Rectal smooth muscle tissue (tissue), 1 donor: Measurements from ENCODE around the gene DOCK7.
"Not testable (repeated sequence)": the region's sequence is repeated elsewhere in the genome, so short reads cannot be mapped to it uniquely, and the experiment has no call there.

Experiments
- H3K27ac ChIP-seq: one replicate; pipeline ENCODE4 v1.7.0; 2013; ENCODE audit warnings: low read depth, low read length, inconsistent platforms
- H3K27me3 ChIP-seq: one replicate; pipeline ENCODE4 v1.7.0; 2013; ENCODE audit warnings: low read length; ENCODE audit not compliant: control insufficient read depth, insufficient read depth
- H3K36me3 ChIP-seq: one replicate; pipeline ENCODE4 v1.7.0; 2013; ENCODE audit warnings: low read length; ENCODE audit not compliant: control insufficient read depth, insufficient read depth
- H3K4me1 ChIP-seq: one replicate; pipeline ENCODE4 v1.7.0; 2013; ENCODE audit warnings: low read length; ENCODE audit not compliant: control insufficient read depth, insufficient read depth
- H3K4me3 ChIP-seq: one replicate; pipeline ENCODE4 v1.7.0; 2013; ENCODE audit warnings: low read length
- H3K9ac ChIP-seq: one replicate; pipeline ENCODE4 v1.7.0; 2013; ENCODE audit warnings: low read length

Gene DOCK7

DNA sequence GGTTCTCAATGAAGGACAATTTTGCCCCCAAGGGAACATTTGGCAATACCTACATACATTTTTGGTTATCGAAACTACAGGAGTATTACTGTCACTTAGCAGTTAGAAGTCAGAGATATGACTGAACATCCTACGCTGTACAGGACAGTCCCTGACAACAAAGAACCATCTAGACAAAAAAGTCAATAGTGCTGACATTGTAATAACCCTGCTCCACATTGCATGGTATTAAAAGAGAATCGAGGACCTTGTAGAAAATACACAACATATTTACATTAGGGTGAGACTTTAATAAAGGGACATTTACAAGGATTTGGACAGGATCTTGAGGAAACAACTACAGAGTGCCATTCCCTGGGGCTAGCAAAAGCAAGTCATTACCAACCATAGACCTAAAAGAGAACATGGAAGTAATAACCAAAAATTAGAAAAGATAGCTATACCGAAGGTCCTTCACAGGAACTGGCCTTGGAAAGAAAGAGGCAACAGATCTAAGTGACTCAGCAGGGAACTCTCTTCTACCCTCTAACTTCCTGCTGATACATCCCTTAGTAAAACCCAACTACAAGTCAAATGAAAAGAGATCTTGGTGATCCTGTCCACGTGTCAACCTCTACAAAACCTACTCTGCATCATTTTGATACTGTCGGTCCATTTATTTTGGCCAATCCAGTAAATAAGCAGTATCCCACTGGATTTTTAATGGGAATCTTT, 50.6 kb downstream of the DOCK7 start:
- no peaks in the 10 kb centered on the region for H3K27me3 ChIP-seq
- H3K27ac ChIP-seq, result no peak overlapping the region
- H3K9ac ChIP-seq, result no peak overlapping the region
- H3K4me3 ChIP-seq, result no peak overlapping the region
- H3K36me3 ChIP-seq, result peaks cover 4% of the 10 kb centered on the region
- H3K4me1 ChIP-seq, result no peaks in the 10 kb centered on the region

DNA sequence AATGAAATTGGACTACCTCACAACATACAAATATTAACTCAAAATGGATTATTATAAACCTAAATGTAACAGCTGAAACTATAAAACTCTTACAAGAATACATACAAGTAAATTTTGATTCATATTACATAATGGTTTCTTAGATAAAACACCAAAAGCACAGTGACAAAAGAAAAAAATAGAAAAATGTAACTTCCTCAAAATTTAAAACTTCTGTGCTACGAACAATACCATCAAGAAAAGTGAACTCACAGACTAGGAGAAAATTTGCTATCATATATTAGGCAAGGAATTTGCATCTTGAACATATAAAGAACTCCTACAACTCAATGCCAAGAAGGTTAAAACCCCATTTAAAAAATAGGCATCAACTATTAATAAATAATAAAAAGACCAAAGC, 59.7 kb downstream of the DOCK7 start:
- Histone ChIP-seq H3K27ac (no peak overlapping the region), H3K4me3 (no peak overlapping the region), H3K27me3 (no peaks in the 10 kb centered on the region), H3K9ac (no peak overlapping the region), H3K4me1 (no peaks in the 10 kb centered on the region), H3K36me3 (peaks cover 2% of the 10 kb centered on the region)

DNA sequence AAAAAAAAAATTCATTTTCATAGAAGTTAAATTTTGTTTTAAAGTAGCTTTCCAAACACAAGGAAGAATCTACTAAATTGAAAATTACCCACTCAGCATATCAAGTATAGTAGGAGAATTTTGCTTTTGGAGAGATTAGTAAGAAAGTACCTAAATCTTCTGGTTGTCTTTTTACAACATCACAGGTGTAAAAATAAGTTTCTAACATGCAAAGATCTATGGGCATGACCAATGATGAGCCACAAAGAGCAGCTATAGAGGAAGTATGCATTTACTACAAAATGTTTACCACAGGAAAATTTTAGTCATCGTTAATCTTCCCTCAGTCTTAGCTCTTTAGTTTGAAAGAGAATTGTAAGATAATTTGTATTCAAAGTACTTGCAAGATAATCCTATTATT, 62.8 kb downstream of the DOCK7 start:
- no peaks in the 10 kb centered on the region for H3K27me3 ChIP-seq
- H3K9ac ChIP-seq, result no peak overlapping the region
- no peak overlapping the region for H3K27ac ChIP-seq
- H3K4me3 ChIP-seq, result no peak overlapping the region
- no peaks in the 10 kb centered on the region for H3K4me1 ChIP-seq
- H3K36me3 ChIP-seq, result no peaks in the 10 kb centered on the region

DNA sequence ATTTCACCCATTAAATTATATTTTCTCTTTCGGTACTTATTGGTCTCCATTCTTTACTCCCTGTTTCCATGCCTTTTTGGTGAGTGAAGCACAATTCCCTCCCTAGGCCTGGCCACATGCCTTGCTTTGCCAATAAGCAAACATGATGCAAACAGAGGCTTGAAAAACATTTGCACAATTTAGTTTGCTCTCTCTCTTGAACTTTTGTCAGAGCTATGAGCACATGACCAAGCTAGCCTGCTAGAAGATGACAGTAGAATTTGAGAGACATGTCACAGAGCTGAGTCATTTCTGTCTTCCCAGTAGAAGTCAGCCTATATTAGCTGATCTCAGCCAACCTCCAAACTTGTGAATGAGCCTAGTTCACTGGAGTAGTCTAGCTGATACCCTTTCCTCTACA, 66.3 kb downstream of the DOCK7 start:
- H3K9ac ChIP-seq, result no peak overlapping the region
- no peak overlapping the region for H3K4me3 ChIP-seq
- H3K27me3 ChIP-seq, result no peaks in the 10 kb centered on the region
- no peaks in the 10 kb centered on the region for H3K36me3 ChIP-seq
- no peaks in the 10 kb centered on the region for H3K4me1 ChIP-seq
- H3K27ac ChIP-seq, result no peak overlapping the region

DNA sequence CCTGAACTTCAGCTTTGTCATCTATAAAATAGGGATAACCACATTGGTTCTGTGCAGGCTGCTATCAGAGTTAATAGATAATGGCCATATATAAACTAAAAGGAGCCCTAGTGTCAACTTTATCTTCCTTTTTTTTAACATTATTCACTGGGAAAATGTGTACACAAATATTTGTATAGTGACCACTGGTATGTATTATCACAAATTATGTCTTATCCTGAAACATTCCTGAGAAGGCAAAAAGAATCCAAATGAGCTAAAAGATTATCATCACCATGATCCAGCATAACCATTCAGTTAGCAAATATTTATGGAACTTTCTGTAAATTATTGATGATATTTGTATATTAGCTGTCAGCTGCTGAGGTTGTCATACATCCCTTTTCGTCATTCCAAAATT, 74.3 kb downstream of the DOCK7 start:
- Histone ChIP-seq H3K9ac (no peak overlapping the region), H3K36me3 (no peaks in the 10 kb centered on the region), H3K4me3 (no peak overlapping the region), H3K4me1 (no peaks in the 10 kb centered on the region), H3K27ac (no peak overlapping the region), H3K27me3 (no peaks in the 10 kb centered on the region)

DNA sequence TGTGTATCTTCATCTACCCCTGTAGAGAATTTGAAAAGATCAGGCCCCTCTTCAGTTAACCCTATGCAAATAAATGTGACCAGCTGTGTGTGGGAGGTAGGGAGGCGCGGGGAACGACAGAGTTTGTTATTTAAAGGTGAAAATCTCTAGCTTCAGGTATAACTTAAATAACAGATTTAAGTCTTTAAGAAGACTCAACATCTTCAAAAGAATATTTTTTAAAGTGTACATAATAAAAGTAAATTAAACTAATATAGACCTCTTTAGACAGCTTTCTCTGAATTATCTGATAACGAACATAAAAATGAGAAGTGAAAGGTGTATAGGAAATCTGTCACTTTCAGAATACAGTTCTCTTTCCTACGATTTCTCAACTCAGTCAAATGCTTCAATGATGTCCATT, 74.9 kb downstream of the DOCK7 start:
- Histone ChIP-seq H3K27me3 (no peaks in the 10 kb centered on the region), H3K27ac (no peak overlapping the region), H3K36me3 (no peaks in the 10 kb centered on the region), H3K4me1 (no peaks in the 10 kb centered on the region), H3K9ac (no peak overlapping the region), H3K4me3 (no peak overlapping the region)

DNA sequence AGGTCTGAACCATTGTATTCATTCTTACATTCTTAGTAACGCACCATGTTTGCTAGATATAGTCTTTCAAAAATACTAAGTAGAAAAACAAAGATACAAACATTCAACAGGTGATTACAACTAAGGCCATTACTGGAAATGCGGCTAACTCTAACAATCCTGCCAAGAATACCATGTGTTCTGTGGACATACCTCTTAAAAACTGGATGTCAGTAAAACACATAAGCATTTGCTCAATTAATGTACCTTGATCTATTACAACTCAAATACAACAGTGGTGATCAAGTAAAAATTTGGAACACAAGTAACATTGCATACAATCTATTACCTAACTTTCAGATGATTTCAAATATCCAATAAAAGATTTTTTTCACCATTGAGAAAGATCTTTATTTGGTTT, 75.4 kb downstream of the DOCK7 start:
- H3K4me3 ChIP-seq, result no peak overlapping the region
- no peaks in the 10 kb centered on the region for H3K4me1 ChIP-seq
- no peaks in the 10 kb centered on the region for H3K27me3 ChIP-seq
- H3K36me3 ChIP-seq, result no peaks in the 10 kb centered on the region
- H3K9ac ChIP-seq, result no peak overlapping the region
- no peak overlapping the region for H3K27ac ChIP-seq

DNA sequence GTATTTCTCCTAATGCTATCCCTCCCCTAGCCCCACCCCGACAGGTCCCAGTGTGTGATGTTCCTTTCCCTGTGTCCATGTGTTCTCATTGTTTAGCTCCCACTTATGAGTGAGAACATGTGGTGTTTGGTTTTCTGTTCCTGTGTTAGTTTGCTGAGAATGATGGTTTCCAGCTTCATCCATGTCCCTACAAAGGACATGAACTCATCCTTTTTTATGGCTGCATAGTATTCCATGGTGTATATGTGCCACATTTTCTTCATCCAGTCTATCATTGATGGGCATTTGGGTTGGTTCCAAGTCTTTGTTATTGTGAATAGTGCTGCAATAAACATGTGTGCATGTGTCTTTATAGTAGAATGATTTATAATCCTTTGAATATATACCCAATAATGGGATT, 77.6 kb downstream of the DOCK7 start:
- H3K9ac ChIP-seq, H3K4me3 ChIP-seq, H3K36me3 ChIP-seq, H3K27ac ChIP-seq, H3K27me3 ChIP-seq, H3K4me1 ChIP-seq: not testable (repeated sequence)

DNA sequence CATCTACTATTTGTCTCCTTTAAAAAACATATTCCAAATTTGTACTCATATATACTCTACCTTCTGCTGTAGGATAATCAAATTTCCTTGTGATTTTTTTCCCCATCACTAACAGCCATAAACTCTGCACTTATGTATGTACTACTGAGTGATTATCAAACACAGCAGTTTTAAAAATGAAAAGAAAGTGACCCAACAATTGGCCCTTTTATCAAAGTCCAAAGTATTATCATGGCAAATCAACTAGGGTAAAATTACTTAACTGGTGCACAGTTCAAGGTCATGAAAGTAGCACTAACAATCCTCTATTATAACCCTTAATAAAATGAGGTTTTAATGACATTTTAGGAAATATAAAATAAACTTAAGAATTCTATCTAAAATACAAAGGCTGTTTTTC, 79.3 kb downstream of the DOCK7 start:
- H3K27me3 ChIP-seq, result no peaks in the 10 kb centered on the region
- H3K9ac ChIP-seq, result no peak overlapping the region
- H3K4me3 ChIP-seq, result no peak overlapping the region
- H3K27ac ChIP-seq, result no peak overlapping the region
- H3K4me1 ChIP-seq, result no peaks in the 10 kb centered on the region
- H3K36me3 ChIP-seq, result no peaks in the 10 kb centered on the region

DNA sequence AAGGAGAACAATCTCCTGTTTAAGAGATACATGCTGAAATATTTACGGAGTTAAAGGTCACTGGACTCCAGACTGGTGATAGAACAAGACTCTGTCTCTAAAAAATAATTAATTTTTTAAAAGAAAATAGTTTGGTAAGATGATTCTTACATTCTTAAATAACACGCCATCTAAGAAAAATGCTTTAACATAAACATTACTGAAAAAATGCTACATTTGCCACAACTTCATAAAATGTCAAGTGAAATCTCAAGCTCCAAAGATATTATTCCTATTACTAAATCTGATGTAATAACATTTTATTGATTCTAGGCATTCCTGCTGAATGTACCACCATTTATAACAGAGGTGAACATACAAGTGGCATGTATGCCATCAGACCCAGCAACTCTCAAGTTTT, 86.7 kb downstream of the DOCK7 start:
- Histone ChIP-seq H3K4me1 (no peaks in the 10 kb centered on the region), H3K27ac (no peak overlapping the region), H3K27me3 (no peaks in the 10 kb centered on the region), H3K9ac (no peak overlapping the region), H3K4me3 (no peak overlapping the region), H3K36me3 (no peaks in the 10 kb centered on the region)

DNA sequence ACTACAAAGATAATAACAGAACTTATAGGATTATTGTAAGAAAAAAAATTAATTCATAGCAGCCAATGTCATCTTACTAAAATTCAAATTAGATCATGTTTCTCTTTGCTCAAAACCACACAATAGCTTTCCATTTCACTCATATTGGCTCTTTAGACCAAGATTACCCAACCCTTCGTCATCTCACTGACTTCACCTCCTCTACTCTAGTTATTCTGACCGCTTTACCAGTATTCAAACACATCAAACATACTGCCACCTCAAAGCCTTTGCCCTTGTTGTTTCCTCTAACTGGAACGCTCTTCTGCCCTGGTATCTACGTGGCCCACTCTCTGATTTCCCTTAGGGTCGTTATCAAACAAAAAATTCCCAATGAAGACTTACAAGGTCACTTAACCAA, 89.1 kb downstream of the DOCK7 start:
- Histone ChIP-seq H3K36me3 (no peaks in the 10 kb centered on the region), H3K9ac (no peak overlapping the region), H3K27ac (no peak overlapping the region), H3K27me3 (no peaks in the 10 kb centered on the region), H3K4me3 (no peak overlapping the region), H3K4me1 (no peaks in the 10 kb centered on the region)

DNA sequence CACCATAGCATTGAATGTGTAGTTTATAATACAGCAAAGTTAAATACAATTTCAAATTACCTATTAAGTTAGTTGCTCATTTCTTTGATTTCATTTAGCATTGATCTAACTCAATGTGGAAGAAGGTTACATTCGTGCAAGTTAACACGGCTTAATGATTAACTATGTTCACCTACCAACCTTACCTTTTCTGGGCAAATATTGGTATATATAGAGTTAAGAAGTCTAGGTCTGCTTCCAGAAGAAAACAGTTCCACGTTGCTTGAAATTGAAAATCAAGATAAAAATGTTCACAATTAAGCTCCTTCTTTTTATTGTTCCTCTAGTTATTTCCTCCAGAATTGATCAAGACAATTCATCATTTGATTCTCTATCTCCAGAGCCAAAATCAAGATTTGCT, 90.9 kb downstream of the DOCK7 start, which contains the start of gene ANGPTL3:
TSS of gene ANGPTL3 (plus strand) at position 240 of the 400 bp plus-strand sequence. CDS start at position 287, 47 bp downstream.
- no peaks in the 10 kb centered on the region for H3K4me1 ChIP-seq
- H3K36me3 ChIP-seq, result no peaks in the 10 kb centered on the region
- H3K27me3 ChIP-seq, result no peaks in the 10 kb centered on the region
- no peak within 1 kb of the TSS for H3K4me3 ChIP-seq
- no peak within 1 kb of the TSS for H3K9ac ChIP-seq
- no peak within 1 kb of the TSS for H3K27ac ChIP-seq

DNA sequence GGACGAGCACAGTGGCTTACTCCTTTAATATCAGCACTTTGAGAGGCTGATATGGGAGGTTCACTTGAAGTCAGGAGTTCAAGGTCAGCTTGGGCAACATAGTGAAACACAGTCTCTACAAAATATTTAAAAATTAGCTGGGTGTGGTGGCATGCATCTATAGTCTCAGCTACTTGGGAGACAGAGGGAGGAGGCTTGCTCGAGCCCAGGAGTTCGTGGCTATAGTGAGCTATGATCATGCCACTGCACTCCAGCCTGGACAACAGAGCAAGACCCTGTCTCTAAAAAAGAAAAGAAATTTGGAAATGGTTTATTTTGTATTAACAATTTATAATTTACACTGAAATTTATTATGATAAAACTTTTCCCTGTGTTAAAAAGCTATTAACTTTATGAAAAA, 92.5 kb downstream of the DOCK7 start:
- no peaks in the 10 kb centered on the region for H3K4me1 ChIP-seq
- no peak overlapping the region for H3K9ac ChIP-seq
- H3K36me3 ChIP-seq, result no peaks in the 10 kb centered on the region
- H3K27me3 ChIP-seq, result no peaks in the 10 kb centered on the region
- H3K4me3 ChIP-seq, result no peak overlapping the region
- H3K27ac ChIP-seq, result no peak overlapping the region
